Liver (tissue), 9 donors: ENCODE data around the gene LAYN. TPM values are rescaled to one million over a fixed set of nuclear protein-coding genes. Genes with fewer than 3 reads are reported as not detected.

Experiments
- DNase-seq: peaks from one replicate; pipeline ENCODE4 v3.0.0-alpha.2; 2017; ENCODE audit warnings: low spot score
- H3K27ac ChIP-seq, 2 donors: one replicate each; pipeline ENCODE4 v1.7.0; 2013; ENCODE audit warnings: inconsistent platforms in 2 of 2, low read length in 2 of 2, control low read depth in 1 of 2, low read depth in 1 of 2, mild to moderate bottlenecking in 1 of 2
- H3K27me3 ChIP-seq, 4 donors: one replicate each; pipeline versions ENCODE4 v1.6.1 to v1.7.0; 2013; ENCODE audit warnings: low read length in 3 of 4, inconsistent platforms in 1 of 4, mild to moderate bottlenecking in 1 of 4, moderate library complexity in 1 of 4; ENCODE audit not compliant: control insufficient read depth in 4 of 4, insufficient read depth in 4 of 4
- H3K36me3 ChIP-seq, 4 donors: one replicate each; pipeline versions ENCODE4 v1.6.1 to v1.7.0; 2013; ENCODE audit warnings: low read length in 3 of 4, mild to moderate bottlenecking in 3 of 4, low read depth in 1 of 4, moderate library complexity in 1 of 4; ENCODE audit not compliant: control insufficient read depth in 4 of 4, insufficient read depth in 3 of 4
- H3K4me1 ChIP-seq, 4 donors: one replicate each; pipeline versions ENCODE4 v1.6.1 to v1.7.0; 2013; ENCODE audit warnings: low read length in 3 of 4, mild to moderate bottlenecking in 3 of 4, moderate library complexity in 1 of 4; ENCODE audit not compliant: control insufficient read depth in 4 of 4, insufficient read depth in 4 of 4
- H3K4me3 ChIP-seq, 3 donors: one replicate each; pipeline versions ENCODE4 v1.6.1 to v1.7.0; 2013; ENCODE audit warnings: low read length in 3 of 3, control low read depth in 1 of 3, low read depth in 1 of 3, mild to moderate bottlenecking in 1 of 3
- H3K9ac ChIP-seq, 2 donors: one replicate each; pipeline ENCODE4 v1.7.0; 2013; ENCODE audit warnings: low read length in 2 of 2, mild to moderate bottlenecking in 2 of 2, moderate library complexity in 2 of 2, control low read depth in 1 of 2, low read depth in 1 of 2
- H3K9me3 ChIP-seq, 4 donors: one replicate each; pipeline versions ENCODE4 v1.6.1 to v1.7.0; 2013; ENCODE audit warnings: low read length in 3 of 4; ENCODE audit not compliant: control insufficient read depth in 4 of 4
- CTCF ChIP-seq: fragments of 150-350 bp; IDR thresholded peaks from 2 replicates; pipeline ENCODE4 v1.5.1; 2017; ENCODE audit warnings: improper control_type of control experiment, low read depth, low read length; ENCODE audit not compliant: missing input control
- EGR1 ChIP-seq, 2 donors: IDR thresholded peaks; 2 replicates each; pipeline ENCODE4 v1.6.1; 2016 to 2018; ENCODE audit warnings: antibody characterized with exemption in 2 of 2, low read depth in 2 of 2
- FOXA2 ChIP-seq: IDR thresholded peaks from 2 replicates; pipeline ENCODE4 v1.6.1; 2016; ENCODE audit warnings: antibody characterized with exemption
- HNF4A ChIP-seq, 2 donors: conservative IDR thresholded peaks; 2 replicates each; pipeline ENCODE4 v1.6.1; 2016; ENCODE audit warnings: antibody characterized with exemption in 2 of 2, mild to moderate bottlenecking in 2 of 2
- HNF4G ChIP-seq: IDR thresholded peaks from 2 replicates; pipeline ENCODE4 v1.6.1; 2016; ENCODE audit warnings: antibody characterized with exemption
- JUND ChIP-seq, 2 donors: IDR thresholded peaks; 2 replicates each; pipeline ENCODE4 v1.6.1; 2016; ENCODE audit warnings: antibody characterized with exemption in 2 of 2
- NR2F2 ChIP-seq: IDR thresholded peaks from 2 replicates; pipeline ENCODE4 v1.6.1; 2016; ENCODE audit warnings: antibody characterized with exemption
- RAD21 ChIP-seq, 2 donors: IDR thresholded peaks; 2 replicates each; pipeline ENCODE4 v1.6.1; 2016; ENCODE audit warnings: antibody characterized with exemption in 2 of 2, mild to moderate bottlenecking in 2 of 2
- REST ChIP-seq: IDR thresholded peaks from 2 replicates; pipeline ENCODE4 v1.6.1; 2016; ENCODE audit warnings: antibody characterized with exemption, mild to moderate bottlenecking
- TAF1 ChIP-seq: conservative IDR thresholded peaks from 2 replicates; pipeline ENCODE4 v1.6.1; 2016; ENCODE audit warnings: antibody characterized with exemption, mild to moderate bottlenecking
- WGBS: extraction: QIAGEN DNeasy Blood & Tissue Kit; methylation state at CpG from one replicate; pipeline ENCODE4 v1.1.7; 2013; 5-methylcytosine and 5-hydroxymethylcytosine counted together
- polyA plus RNA-seq, 2 donors: library from polyadenylated mRNA; stranded (reverse) in 1 of 2; unstranded in 1 of 2; fragments of 200-250 nt in 1 of 2; fragments of >200 nt in 1 of 2; fragmentation: Nextera tagmentation in 1 of 2; extraction: Ambion mirVana in 1 of 2; gene quantifications; one replicate each; pipeline versions ENCODE4 v1.2.1 to v1.2.3, GENCODE V29; 2013 to 2015
- total RNA-seq, 2 donors: library from RNA; depleted of rRNA; stranded (reverse); fragments of >200 nt; gene quantifications; one replicate each; pipeline ENCODE4 v1.2.3, GENCODE V29; 2014
- TF ChIP-seq, protein P1 (sequence below): IDR thresholded peaks from 2 replicates; pipeline ENCODE4 v1.6.1; 2016; ENCODE audit warnings: antibody characterized with exemption
- TF ChIP-seq, protein P2 (sequence below): IDR thresholded peaks from 2 replicates; pipeline ENCODE4 v1.6.1; 2016; ENCODE audit warnings: antibody characterized with exemption
- donor health status: healthy.
- donor health status: healthy.
- donor health status: healthy.
- donor health status: healthy.
- donor health status: healthy.

LAYN gene
- total and polyA plus RNA-seq, 4 donors = 0.43 to 0.98 (median 0.88) TPM

DNA sequence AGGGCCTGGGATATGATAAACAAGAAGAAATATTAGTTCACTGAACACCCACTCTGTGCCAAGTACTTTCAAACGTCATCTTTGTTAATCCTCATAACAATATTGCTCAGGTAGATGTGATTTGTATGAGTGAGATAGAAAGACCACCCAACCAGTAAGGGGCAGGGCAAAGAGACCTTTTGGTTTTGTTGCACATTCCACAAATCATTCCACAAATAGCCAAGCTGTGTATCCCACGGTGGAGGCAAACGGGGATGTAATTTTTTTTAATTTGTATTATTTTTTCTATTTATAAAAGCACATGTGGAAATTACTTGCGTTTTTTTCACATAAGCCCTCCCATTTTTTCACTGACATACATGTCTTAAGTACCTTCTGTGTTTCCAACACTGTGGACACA lies 29.0 kb downstream of the LAYN start:
- Histone ChIP-seq H3K27ac (no peak overlapping the region), H3K4me3 (no peak overlapping the region), H3K4me1 (peaks cover 0 to 11% (median 8%) of the 10 kb centered on the region in 4 donors), H3K27me3 (no peaks in the 10 kb centered on the region), H3K9ac (no peak overlapping the region), H3K36me3 (no peaks in the 10 kb centered on the region), H3K9me3 (no peaks in the 10 kb centered on the region)
- no peak for DNase-seq
- WGBS = 81% methylated on average over 4 of the region's 4 CpGs
- TF ChIP-seq REST = no peak
- TF ChIP-seq HNF4G = no peak
- TF ChIP-seq FOXA2 = no peak
- TF ChIP-seq, protein P1, sequence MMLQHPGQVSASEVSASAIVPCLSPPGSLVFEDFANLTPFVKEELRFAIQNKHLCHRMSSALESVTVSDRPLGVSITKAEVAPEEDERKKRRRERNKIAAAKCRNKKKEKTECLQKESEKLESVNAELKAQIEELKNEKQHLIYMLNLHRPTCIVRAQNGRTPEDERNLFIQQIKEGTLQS = no peak

DNA sequence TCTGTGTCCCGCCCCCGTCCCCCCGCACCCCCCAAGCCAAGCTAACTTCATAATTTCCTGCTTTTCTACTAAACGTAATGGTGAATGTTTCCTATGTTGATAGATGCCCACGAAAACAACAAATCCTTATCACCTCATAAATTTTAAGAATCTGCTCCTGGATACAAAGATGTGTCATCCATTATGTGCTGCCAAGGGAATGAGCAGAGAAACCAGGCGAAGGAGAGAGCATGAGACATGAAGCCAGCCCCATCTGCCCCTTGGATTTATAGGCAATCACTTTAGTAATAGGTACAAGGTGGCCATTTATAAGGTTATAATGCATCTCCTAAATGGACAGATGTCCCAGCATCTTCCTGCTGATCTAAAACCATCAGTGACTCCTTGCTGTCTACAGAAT lies 30.3 kb downstream of the LAYN start:
- Histone ChIP-seq H3K27me3 (no peaks in the 10 kb centered on the region), H3K4me1 (peaks cover 0 to 13% (median 8%) of the 10 kb centered on the region in 4 donors), H3K9ac (no peak overlapping the region), H3K4me3 (no peak overlapping the region), H3K27ac (no peak overlapping the region), H3K9me3 (no peaks in the 10 kb centered on the region), H3K36me3 (no peaks in the 10 kb centered on the region)
- TF ChIP-seq JUND (IDR thresholded peaks at IDR 0.05) = no peak
- TF ChIP-seq REST = no peak
- no peak for TF ChIP-seq FOXA2
- TF ChIP-seq TAF1 = no peak
- TF ChIP-seq NR2F2 = no peak
- TF ChIP-seq EGR1 (IDR thresholded peaks at IDR 0.05; ENCODE audit: low read depth in 2 of 2) = no peak
- no peak for TF ChIP-seq CTCF
- TF ChIP-seq, protein P2, sequence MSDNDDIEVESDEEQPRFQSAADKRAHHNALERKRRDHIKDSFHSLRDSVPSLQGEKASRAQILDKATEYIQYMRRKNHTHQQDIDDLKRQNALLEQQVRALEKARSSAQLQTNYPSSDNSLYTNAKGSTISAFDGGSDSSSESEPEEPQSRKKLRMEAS = no peak
- no peak for TF ChIP-seq HNF4A (conservative IDR thresholded peaks at IDR 0.05)
- no peak for TF ChIP-seq RAD21 (IDR thresholded peaks at IDR 0.05)
- 74% methylated on average over 6 of the region's 6 CpGs for WGBS
- no peak for DNase-seq
